Neural cell (in vitro differentiated cells): ENCODE measurements around the gene WDR91. TPM values are rescaled to one million over a fixed set of nuclear protein-coding genes. Genes with fewer than 3 reads are reported as not detected.

ENCODE experiments used
- H2AFZ ChIP-seq: fragments of 200-600, 300-800 bp; sonication (generic), shearing (Covaris generic); 2 replicates; pipeline ENCODE4 v1.6.0; 2014; ENCODE audit warnings: low read depth, mild to moderate bottlenecking, antibody characterized with exemption, low read length, moderate library complexity
- H3F3A ChIP-seq: fragments of 200-600 bp; shearing (Covaris generic); 2 replicates; pipeline ENCODE4 v1.6.1; 2016; ENCODE audit warnings: mild to moderate bottlenecking, moderate library complexity, mixed read lengths, antibody characterized with exemption, low read length; ENCODE audit not compliant: insufficient read depth, poor library complexity, severe bottlenecking
- H3K27ac ChIP-seq: fragments of 200-600, 300-800 bp; sonication (generic), shearing (Covaris generic); 2 replicates; pipeline ENCODE4 v1.5.1; 2014; ENCODE audit warnings: mild to moderate bottlenecking, low read length, moderate library complexity
- H3K27me3 ChIP-seq: fragments of 300-800, 200-600 bp; sonication (generic), shearing (Covaris generic); 2 replicates; pipeline ENCODE4 v1.6.0; 2014; ENCODE audit warnings: mild to moderate bottlenecking, low read depth, low read length, moderate library complexity; ENCODE audit not compliant: insufficient read depth
- H3K36me3 ChIP-seq: fragments of 300-800, 200-600 bp; sonication (generic), shearing (Covaris generic); 2 replicates; pipeline ENCODE4 v1.5.1; 2014; ENCODE audit warnings: mild to moderate bottlenecking, antibody characterized with exemption, low read length, moderate library complexity; ENCODE audit not compliant: insufficient read depth
- H3K4me2 ChIP-seq: fragments of 300-800, 200-600 bp; sonication (generic), shearing (Covaris generic); 2 replicates; pipeline ENCODE4 v1.6.0; 2014; ENCODE audit warnings: mild to moderate bottlenecking, low read length
- H3K4me3 ChIP-seq: fragments of 300-800, 200-600 bp; sonication (generic), shearing (Covaris generic); 2 replicates; pipeline ENCODE4 v1.5.1; 2014; ENCODE audit warnings: mild to moderate bottlenecking, low read length, moderate library complexity
- H3K79me2 ChIP-seq: fragments of 200-600 bp; shearing (Covaris generic); replicated peaks from 2 replicates; pipeline ENCODE4 v1.6.0; 2014; ENCODE audit warnings: mild to moderate bottlenecking, low read length, moderate library complexity; ENCODE audit not compliant: insufficient read depth
- H3K9ac ChIP-seq: fragments of 300-800, 200-600 bp; sonication (generic), shearing (Covaris generic); 2 replicates; pipeline ENCODE4 v1.6.1; 2016; ENCODE audit warnings: mild to moderate bottlenecking, low read length, mixed read lengths
- H3K9me2 ChIP-seq: fragments of 200-600 bp; shearing (Covaris generic); 2 replicates; pipeline ENCODE4 v1.6.1; 2016; ENCODE audit warnings: mild to moderate bottlenecking, low read length, mixed read lengths; ENCODE audit not compliant: insufficient read depth
- H3K9me3 ChIP-seq: fragments of 200-600, 300-800 bp; sonication (generic), shearing (Covaris generic); 2 replicates; pipeline ENCODE4 v1.6.1; 2016; ENCODE audit warnings: mild to moderate bottlenecking, mixed run types, low read length, moderate library complexity, mixed read lengths
- H4K20me1 ChIP-seq: fragments of 200-600 bp; shearing (Covaris generic); 2 replicates; pipeline ENCODE4 v1.6.1; 2016; ENCODE audit warnings: mild to moderate bottlenecking, mixed run types; ENCODE audit not compliant: insufficient read depth
- EP300 ChIP-seq: fragments of 450-650 bp; conservative IDR thresholded peaks from 2 replicates; pipeline ENCODE4 v1.6.1; 2014; ENCODE audit warnings: antibody characterized with exemption, mild to moderate bottlenecking, moderate library complexity; ENCODE audit not compliant: poor library complexity, severe bottlenecking
- EZH2 ChIP-seq: fragments of 200-600, 300-800 bp; shearing (Covaris generic), sonication (generic); IDR thresholded peaks from 2 replicates; pipeline ENCODE4 v1.6.1; 2014; ENCODE audit warnings: antibody characterized with exemption, low read length, borderline replicate concordance, mild to moderate bottlenecking; ENCODE audit not compliant: insufficient read depth, poor library complexity, severe bottlenecking
- MXI1 ChIP-seq: fragments of 450-650 bp; conservative IDR thresholded peaks from 2 replicates; pipeline ENCODE4 v1.6.1; 2014; ENCODE audit warnings: antibody characterized with exemption, mild to moderate bottlenecking; ENCODE audit not compliant: poor library complexity, severe bottlenecking
- POLR2AphosphoS5 ChIP-seq: IDR thresholded peaks from 2 replicates; pipeline ENCODE4 v1.6.1; 2012
- RAD21 ChIP-seq: fragments of 450-650 bp; conservative IDR thresholded peaks from 2 replicates; pipeline ENCODE4 v1.6.1; 2014; ENCODE audit warnings: antibody characterized with exemption, mild to moderate bottlenecking, moderate library complexity
- SMC3 ChIP-seq: fragments of 450-650 bp; conservative IDR thresholded peaks from 2 replicates; pipeline ENCODE4 v1.6.1; 2014; ENCODE audit warnings: antibody characterized with exemption, mild to moderate bottlenecking, moderate library complexity; ENCODE audit not compliant: poor library complexity
- TAF1 ChIP-seq: IDR thresholded peaks from 2 replicates; pipeline ENCODE4 v1.6.1; 2012; ENCODE audit warnings: low read depth
- polyA plus RNA-seq: library from polyadenylated mRNA; depleted of rRNA; stranded (reverse); fragments of >200 nt; gene quantifications from 2 replicates; pipeline ENCODE4 v1.2.3, GENCODE V29; 2014
- TF ChIP-seq, protein P1 (sequence below): IDR thresholded peaks from 2 replicates; pipeline ENCODE4 v1.6.1; 2012; ENCODE audit warnings: borderline replicate concordance
- TF ChIP-seq, protein P2 (sequence below): fragments of 450-650 bp; IDR thresholded peaks from 2 replicates; pipeline ENCODE4 v1.5.1; 2014; ENCODE audit warnings: antibody characterized with exemption, mild to moderate bottlenecking, moderate library complexity; ENCODE audit not compliant: poor library complexity, severe bottlenecking

WDR91 gene
- polyA plus RNA-seq, 1 donor from 2014 or later, result 17.7 TPM

DNA sequence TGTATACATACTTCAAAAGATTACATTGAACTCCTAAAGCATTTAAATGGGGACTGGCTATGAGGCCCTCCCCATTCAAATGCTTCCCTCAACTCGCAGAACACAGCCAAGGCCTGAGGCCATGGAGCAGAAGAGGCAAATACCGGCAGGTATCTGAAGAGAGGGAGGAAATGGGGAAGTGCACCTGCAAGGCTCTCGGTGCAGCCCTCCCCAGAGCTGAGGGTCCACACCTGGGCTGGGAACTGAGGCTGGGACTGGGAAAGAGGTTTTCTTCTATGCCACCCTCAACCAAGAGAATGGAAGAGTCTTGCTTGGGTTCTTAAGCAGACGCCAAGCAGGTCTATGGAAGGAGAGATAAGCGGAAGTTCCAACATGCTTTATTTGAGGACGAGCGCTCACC is 27.8 kb downstream of the WDR91 start:
- H3K4me2 ChIP-seq, result no peak overlapping the region
- no peaks in the 10 kb centered on the region for H3F3A ChIP-seq
- TF ChIP-seq MXI1 (no peak), TAF1 (no peak), RAD21 (no peak), POLR2AphosphoS5 (no peak), EP300 (no peak), SMC3 (no peak), EZH2 (no peak)
- TF ChIP-seq, protein P1, sequence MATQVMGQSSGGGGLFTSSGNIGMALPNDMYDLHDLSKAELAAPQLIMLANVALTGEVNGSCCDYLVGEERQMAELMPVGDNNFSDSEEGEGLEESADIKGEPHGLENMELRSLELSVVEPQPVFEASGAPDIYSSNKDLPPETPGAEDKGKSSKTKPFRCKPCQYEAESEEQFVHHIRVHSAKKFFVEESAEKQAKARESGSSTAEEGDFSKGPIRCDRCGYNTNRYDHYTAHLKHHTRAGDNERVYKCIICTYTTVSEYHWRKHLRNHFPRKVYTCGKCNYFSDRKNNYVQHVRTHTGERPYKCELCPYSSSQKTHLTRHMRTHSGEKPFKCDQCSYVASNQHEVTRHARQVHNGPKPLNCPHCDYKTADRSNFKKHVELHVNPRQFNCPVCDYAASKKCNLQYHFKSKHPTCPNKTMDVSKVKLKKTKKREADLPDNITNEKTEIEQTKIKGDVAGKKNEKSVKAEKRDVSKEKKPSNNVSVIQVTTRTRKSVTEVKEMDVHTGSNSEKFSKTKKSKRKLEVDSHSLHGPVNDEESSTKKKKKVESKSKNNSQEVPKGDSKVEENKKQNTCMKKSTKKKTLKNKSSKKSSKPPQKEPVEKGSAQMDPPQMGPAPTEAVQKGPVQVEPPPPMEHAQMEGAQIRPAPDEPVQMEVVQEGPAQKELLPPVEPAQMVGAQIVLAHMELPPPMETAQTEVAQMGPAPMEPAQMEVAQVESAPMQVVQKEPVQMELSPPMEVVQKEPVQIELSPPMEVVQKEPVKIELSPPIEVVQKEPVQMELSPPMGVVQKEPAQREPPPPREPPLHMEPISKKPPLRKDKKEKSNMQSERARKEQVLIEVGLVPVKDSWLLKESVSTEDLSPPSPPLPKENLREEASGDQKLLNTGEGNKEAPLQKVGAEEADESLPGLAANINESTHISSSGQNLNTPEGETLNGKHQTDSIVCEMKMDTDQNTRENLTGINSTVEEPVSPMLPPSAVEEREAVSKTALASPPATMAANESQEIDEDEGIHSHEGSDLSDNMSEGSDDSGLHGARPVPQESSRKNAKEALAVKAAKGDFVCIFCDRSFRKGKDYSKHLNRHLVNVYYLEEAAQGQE, result no peak
- TF ChIP-seq, protein P2, sequence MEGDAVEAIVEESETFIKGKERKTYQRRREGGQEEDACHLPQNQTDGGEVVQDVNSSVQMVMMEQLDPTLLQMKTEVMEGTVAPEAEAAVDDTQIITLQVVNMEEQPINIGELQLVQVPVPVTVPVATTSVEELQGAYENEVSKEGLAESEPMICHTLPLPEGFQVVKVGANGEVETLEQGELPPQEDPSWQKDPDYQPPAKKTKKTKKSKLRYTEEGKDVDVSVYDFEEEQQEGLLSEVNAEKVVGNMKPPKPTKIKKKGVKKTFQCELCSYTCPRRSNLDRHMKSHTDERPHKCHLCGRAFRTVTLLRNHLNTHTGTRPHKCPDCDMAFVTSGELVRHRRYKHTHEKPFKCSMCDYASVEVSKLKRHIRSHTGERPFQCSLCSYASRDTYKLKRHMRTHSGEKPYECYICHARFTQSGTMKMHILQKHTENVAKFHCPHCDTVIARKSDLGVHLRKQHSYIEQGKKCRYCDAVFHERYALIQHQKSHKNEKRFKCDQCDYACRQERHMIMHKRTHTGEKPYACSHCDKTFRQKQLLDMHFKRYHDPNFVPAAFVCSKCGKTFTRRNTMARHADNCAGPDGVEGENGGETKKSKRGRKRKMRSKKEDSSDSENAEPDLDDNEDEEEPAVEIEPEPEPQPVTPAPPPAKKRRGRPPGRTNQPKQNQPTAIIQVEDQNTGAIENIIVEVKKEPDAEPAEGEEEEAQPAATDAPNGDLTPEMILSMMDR, result no peak
- H3K27ac ChIP-seq, result no peak overlapping the region
- no peaks in the 10 kb centered on the region for H3K79me2 ChIP-seq
- H4K20me1 ChIP-seq, result no peaks in the 10 kb centered on the region
- no peak overlapping the region for H3K4me3 ChIP-seq
- H2AFZ ChIP-seq, result no peak overlapping the region
- H3K9ac ChIP-seq, result no peak overlapping the region
- no peaks in the 10 kb centered on the region for H3K9me2 ChIP-seq
- H3K36me3 ChIP-seq, result peaks cover 17% of the 10 kb centered on the region
- H3K9me3 ChIP-seq, result peaks cover 11% of the 10 kb centered on the region
- H3K27me3 ChIP-seq, result no peaks in the 10 kb centered on the region

DNA sequence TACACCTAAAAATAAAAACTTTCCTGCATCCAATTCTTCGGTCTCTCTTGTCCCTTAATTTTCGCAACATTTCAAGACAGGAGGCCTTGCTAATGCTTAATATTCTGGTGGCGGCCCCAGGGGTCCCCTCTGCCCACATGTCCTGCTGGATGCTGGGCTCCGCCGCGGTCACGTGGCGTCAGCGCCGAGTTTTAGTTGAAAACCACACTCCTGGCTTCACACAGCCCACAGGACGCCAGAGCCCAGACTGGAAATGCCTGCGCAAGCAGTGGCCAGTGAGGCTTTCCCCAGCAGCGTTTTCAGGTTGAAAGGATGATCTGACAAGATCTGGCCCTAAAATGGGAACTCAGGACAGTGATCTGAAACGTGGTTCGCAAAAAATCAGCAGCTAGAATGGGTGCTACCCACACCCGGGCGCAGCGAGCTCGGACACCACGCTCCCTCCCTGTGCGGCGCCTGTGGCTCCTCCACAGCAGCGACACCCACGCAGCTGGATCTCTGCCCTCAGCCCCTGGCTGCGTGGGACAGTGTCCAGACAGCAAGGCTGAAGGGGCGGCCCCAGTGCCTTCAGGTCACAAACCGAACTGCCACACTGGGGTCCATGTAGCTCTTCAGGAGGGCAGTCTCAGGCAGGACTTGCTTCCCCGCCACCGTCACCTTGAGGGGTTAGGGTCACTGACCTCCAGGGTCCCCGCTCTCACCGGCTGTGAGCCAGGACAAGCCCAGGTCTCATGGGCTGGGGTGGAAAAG is 29.2 kb downstream of the WDR91 start:
- no peaks in the 10 kb centered on the region for H3K79me2 ChIP-seq
- no peak overlapping the region for H3K9ac ChIP-seq
- H2AFZ ChIP-seq, result no peak overlapping the region
- peaks cover 11% of the 10 kb centered on the region for H3K9me3 ChIP-seq
- no peak overlapping the region for H3K27ac ChIP-seq
- H3K4me3 ChIP-seq, result no peak overlapping the region
- no peaks in the 10 kb centered on the region for H3F3A ChIP-seq
- H3K9me2 ChIP-seq, result no peaks in the 10 kb centered on the region
- H4K20me1 ChIP-seq, result no peaks in the 10 kb centered on the region
- peaks cover 12% of the 10 kb centered on the region for H3K36me3 ChIP-seq
- H3K4me2 ChIP-seq, result no peak overlapping the region
- no peaks in the 10 kb centered on the region for H3K27me3 ChIP-seq
- no peak for TF ChIP-seq EP300
- TF ChIP-seq, protein P1, result no peak
